CD4-positive, CD25-positive, alpha-beta regulatory T cell (primary cell): ENCODE data around the gene UMAD1. TPM values are rescaled to one million over a fixed set of nuclear protein-coding genes. Genes with fewer than 3 reads are reported as not detected.

Experiments
- ATAC-seq, 2 donors: fragments of 150-1000 bp; cut with Tn5 transposase; one replicate each; pipeline ENCODE4 v1.10.0; 2021; ENCODE audit warnings: low read depth in 2 of 2, moderate number of reproducible peaks in 2 of 2, moderate library complexity in 1 of 2
- DNase-seq, 3 donors: peaks; one replicate each; pipeline versions ENCODE4 v3.0.0 to v3.0.0-alpha.2; 2012 to 2022; ENCODE audit warnings: mixed read lengths in 1 of 3
- H3K27ac ChIP-seq: one replicate; pipeline ENCODE4 v1.7.0; 2013; ENCODE audit warnings: mild to moderate bottlenecking, low read length; ENCODE audit not compliant: insufficient read depth, poor library complexity, severe bottlenecking
- H3K27me3 ChIP-seq: one replicate; pipeline ENCODE4 v1.7.0; 2013; ENCODE audit warnings: low read length; ENCODE audit not compliant: control insufficient read depth, insufficient read depth
- H3K36me3 ChIP-seq: one replicate; pipeline ENCODE4 v1.7.0; 2013; ENCODE audit warnings: mild to moderate bottlenecking, low read length, moderate library complexity; ENCODE audit not compliant: control insufficient read depth, insufficient read depth
- H3K4me1 ChIP-seq: 2 replicates; pipeline ENCODE4 v1.7.0; 2013; ENCODE audit warnings: mild to moderate bottlenecking, low read length; ENCODE audit not compliant: insufficient read depth, control insufficient read depth, poor library complexity, severe bottlenecking
- H3K4me3 ChIP-seq: one replicate; pipeline ENCODE4 v1.7.0; 2013; ENCODE audit warnings: low read depth, mild to moderate bottlenecking, low read length, moderate library complexity
- H3K9me3 ChIP-seq, 2 experiments: 1 replicate in 1 of 2; 2 replicates in 1 of 2; pipeline ENCODE4 v1.7.0; 2013; ENCODE audit warnings: low read length in 2 of 2, mild to moderate bottlenecking in 1 of 2, moderate library complexity in 1 of 2; ENCODE audit not compliant: control insufficient read depth in 2 of 2
- H3K27ac Mint-ChIP-seq, 3 donors: one replicate each; pipeline ENCODE4 v1.8.0; 2020 to 2022; ENCODE audit warnings: mild to moderate bottlenecking in 3 of 3, mixed read lengths in 3 of 3, moderate library complexity in 2 of 3
- H3K27me3 Mint-ChIP-seq: one replicate; pipeline ENCODE4 v1.8.0; 2022; ENCODE audit warnings: mild to moderate bottlenecking, mixed read lengths
- H3K36me3 Mint-ChIP-seq: one replicate; pipeline ENCODE4 v1.8.0; 2020; ENCODE audit warnings: mixed read lengths
- H3K4me1 Mint-ChIP-seq, 4 donors: one replicate each; pipeline ENCODE4 v1.8.0; 2020 to 2022; ENCODE audit warnings: mixed read lengths in 4 of 4, mild to moderate bottlenecking in 1 of 4
- H3K4me3 Mint-ChIP-seq, 4 donors: one replicate each; pipeline ENCODE4 v1.8.0; 2020 to 2022; ENCODE audit warnings: mild to moderate bottlenecking in 4 of 4, mixed read lengths in 4 of 4, moderate library complexity in 3 of 4
- H3K9me3 Mint-ChIP-seq, 7 donors: one replicate each; pipeline ENCODE4 v1.8.0; 2020 to 2022; ENCODE audit warnings: mixed read lengths in 7 of 7, mild to moderate bottlenecking in 3 of 7, moderate library complexity in 2 of 7
- polyA plus RNA-seq, 4 donors: library from polyadenylated mRNA; unstranded; fragments of 300-500 nt; fragmentation: Illumina TruSeq; gene quantifications; one replicate each; pipeline ENCODE4 v1.2.3, GENCODE V29; 2021
- total RNA-seq: library from RNA; stranded (reverse); gene quantifications from one replicate; pipeline ENCODE4 v1.2.3, GENCODE V29; 2022

The UMAD1 gene
- total and polyA plus RNA-seq, 5 donors from 2014 or later = 21.5 to 37.3 (median 31.9) TPM

GRCh38 chr7:7688956-7689355, 48.4 kb downstream of the UMAD1 start:
- no peak for ATAC-seq
- no peak overlapping the region for H3K27ac Mint-ChIP-seq
- no peak overlapping the region for H3K4me3 Mint-ChIP-seq

GRCh38 chr7:7693881-7694280, 53.3 kb downstream of the UMAD1 start:
- DNase-seq (no peak), ATAC-seq (no peak)
- Histone ChIP-seq H3K27me3 (no peaks in the 10 kb centered on the region), H3K9me3 (no peaks in the 10 kb centered on the region), H3K4me3 (no peak overlapping the region), H3K4me1 (no peaks in the 10 kb centered on the region), H3K36me3 (peaks cover 8% of the 10 kb centered on the region), H3K27ac (no peak overlapping the region)
- H3K36me3 Mint-ChIP-seq = peaks cover 26% of the 10 kb centered on the region
- no peak overlapping the region for H3K27ac Mint-ChIP-seq
- H3K4me1 Mint-ChIP-seq = peaks cover 0 to 30% (median 15%) of the 10 kb centered on the region in 4 donors
- no peaks in the 10 kb centered on the region for H3K27me3 Mint-ChIP-seq
- no peak overlapping the region for H3K4me3 Mint-ChIP-seq
- H3K9me3 Mint-ChIP-seq = peaks cover 0 to 4% (median 0%) of the 10 kb centered on the region in 7 donors

More at GRCh38 chr7:7688956-7689355, 48.4 kb downstream of the UMAD1 start:
- Mint-ChIP-seq H3K9me3 (no peaks in the 10 kb centered on the region), H3K27me3 (no peaks in the 10 kb centered on the region), H3K4me1 (peaks cover 6 to 34% (median 16%) of the 10 kb centered on the region in 4 donors), H3K36me3 (peaks cover 28% of the 10 kb centered on the region)
- H3K36me3 ChIP-seq = peaks cover 7% of the 10 kb centered on the region
- H3K27ac ChIP-seq = no peak overlapping the region
- no peak for DNase-seq
- no peaks in the 10 kb centered on the region for H3K27me3 ChIP-seq
- no peaks in the 10 kb centered on the region for H3K9me3 ChIP-seq
- no peaks in the 10 kb centered on the region for H3K4me1 ChIP-seq
- no peak overlapping the region for H3K4me3 ChIP-seq

GRCh38 chr7:7694542-7694941, 54.0 kb downstream of the UMAD1 start:
- DNase-seq (no peak), ATAC-seq (no peak)
- Histone ChIP-seq H3K4me1 (no peaks in the 10 kb centered on the region), H3K36me3 (peaks cover 8% of the 10 kb centered on the region), H3K4me3 (no peak overlapping the region), H3K27ac (no peak overlapping the region), H3K9me3 (no peaks in the 10 kb centered on the region), H3K27me3 (no peaks in the 10 kb centered on the region)
- Mint-ChIP-seq H3K9me3 (peaks cover 0 to 4% (median 0%) of the 10 kb centered on the region in 7 donors), H3K4me1 (peaks cover 3 to 32% (median 13%) of the 10 kb centered on the region in 4 donors), H3K4me3 (no peak overlapping the region), H3K27me3 (no peaks in the 10 kb centered on the region), H3K36me3 (peaks cover 26% of the 10 kb centered on the region), H3K27ac (no peak overlapping the region)

- H3K27ac ChIP-seq = no peak overlapping the region
- H3K27me3 ChIP-seq = no peaks in the 10 kb centered on the region
- ATAC-seq (no peak), DNase-seq (no peak)
- H3K27me3 Mint-ChIP-seq = no peaks in the 10 kb centered on the region
- H3K4me1 ChIP-seq = no peaks in the 10 kb centered on the region
- H3K4me3 ChIP-seq = no peak overlapping the region
- H3K4me1 Mint-ChIP-seq = peaks cover 9 to 37% (median 15%) of the 10 kb centered on the region in 4 donors
- peaks cover 0 to 4% (median 0%) of the 10 kb centered on the region in 7 donors for H3K9me3 Mint-ChIP-seq
- no peak overlapping the region for H3K27ac Mint-ChIP-seq
- peaks cover 8% of the 10 kb centered on the region for H3K36me3 ChIP-seq
- no peaks in the 10 kb centered on the region for H3K9me3 ChIP-seq
- no peak overlapping the region for H3K4me3 Mint-ChIP-seq
- peaks cover 26% of the 10 kb centered on the region for H3K36me3 Mint-ChIP-seq
These were observed 54.7 kb downstream of the UMAD1 start for GRCh38 chr7:7695111-7695817.

GRCh38 chr7:7696458-7697119, 56.0 kb downstream of the UMAD1 start:
- DNase-seq (no peak), ATAC-seq (no peak)
- H3K27ac Mint-ChIP-seq = peak overlapping the region in 1 of 3 donors; percentile 74
- no peak overlapping the region for H3K4me3 Mint-ChIP-seq
- H3K36me3 ChIP-seq = peaks cover 8% of the 10 kb centered on the region
- peaks cover 0 to 4% (median 0%) of the 10 kb centered on the region in 7 donors for H3K9me3 Mint-ChIP-seq
- no peaks in the 10 kb centered on the region for H3K4me1 ChIP-seq
- peaks cover 26% of the 10 kb centered on the region for H3K36me3 Mint-ChIP-seq
- H3K4me3 ChIP-seq = no peak overlapping the region
- no peaks in the 10 kb centered on the region for H3K27me3 Mint-ChIP-seq
- no peaks in the 10 kb centered on the region for H3K9me3 ChIP-seq
- H3K27me3 ChIP-seq = no peaks in the 10 kb centered on the region
- peaks cover 12 to 44% (median 19%) of the 10 kb centered on the region in 4 donors for H3K4me1 Mint-ChIP-seq
- no peak overlapping the region for H3K27ac ChIP-seq

GRCh38 chr7:7698930-7699329, 58.4 kb downstream of the UMAD1 start:
- Mint-ChIP-seq H3K4me1 (peaks cover 14 to 44% (median 24%) of the 10 kb centered on the region in 4 donors), H3K36me3 (peaks cover 27% of the 10 kb centered on the region)
- no peaks in the 10 kb centered on the region for H3K9me3 ChIP-seq

GRCh38 chr7:7699380-7699779, 58.8 kb downstream of the UMAD1 start:
- no peak for DNase-seq
- Histone ChIP-seq H3K4me1 (no peaks in the 10 kb centered on the region), H3K27me3 (no peaks in the 10 kb centered on the region), H3K9me3 (no peaks in the 10 kb centered on the region), H3K4me3 (no peak overlapping the region), H3K27ac (no peak overlapping the region), H3K36me3 (peaks cover 1% of the 10 kb centered on the region)
- peaks cover 14 to 44% (median 24%) of the 10 kb centered on the region in 4 donors for H3K4me1 Mint-ChIP-seq
- no peak overlapping the region for H3K4me3 Mint-ChIP-seq
- peaks cover 24% of the 10 kb centered on the region for H3K36me3 Mint-ChIP-seq
- H3K27me3 Mint-ChIP-seq = no peaks in the 10 kb centered on the region
- H3K27ac Mint-ChIP-seq = peak overlapping the region in 1 of 3 donors; percentile 6
- no peak for ATAC-seq
- H3K9me3 Mint-ChIP-seq = peaks cover 0 to 4% (median 0%) of the 10 kb centered on the region in 7 donors

More at GRCh38 chr7:7698930-7699329, 58.4 kb downstream of the UMAD1 start:
- DNase-seq (no peak), ATAC-seq (no peak)
- peaks cover 0 to 4% (median 0%) of the 10 kb centered on the region in 7 donors for H3K9me3 Mint-ChIP-seq
- no peak overlapping the region for H3K4me3 ChIP-seq
- no peak overlapping the region for H3K27ac ChIP-seq
- no peaks in the 10 kb centered on the region for H3K27me3 Mint-ChIP-seq
- H3K4me1 ChIP-seq = no peaks in the 10 kb centered on the region
- no peak overlapping the region for H3K4me3 Mint-ChIP-seq
- no peaks in the 10 kb centered on the region for H3K27me3 ChIP-seq
- H3K36me3 ChIP-seq = peaks cover 4% of the 10 kb centered on the region
- no peak overlapping the region for H3K27ac Mint-ChIP-seq
